ENCODE data around the gene FGF10. TPM values are rescaled to one million over a fixed set of nuclear protein-coding genes. Genes with fewer than 3 reads are reported as not detected.
A peak's percentile ranks its signal among the peaks of the same experiment; 100 is the strongest.

FGF10 gene
- total and polyA plus RNA-seq, 12 donors = 0.18 to 2.8 (median 1.1) TPM

GRCh38 chr5:44401611-44402010 lies 12.4 kb upstream of the FGF10 start:
- WGBS, 4 donors = 66 to 87% (median 77%) methylated on average over 3 to 4 of the region's 4 CpGs
- H3K4me3 ChIP-seq = no peak overlapping the region
- no peak for DNase-seq
- no peaks in the 10 kb centered on the region for H3K9me3 ChIP-seq (replicated peaks in 1 of 3)
- intact Hi-C loops (cut with DNase I) = no loop called here
- no peak overlapping the region for H3K27ac ChIP-seq
- no peak for TF ChIP-seq POLR2A (IDR thresholded peaks at IDR 0.05)
- no peak for TF ChIP-seq CTCF (IDR thresholded peaks at IDR 0.05)
- no peaks in the 10 kb centered on the region for H3K27me3 ChIP-seq
- no peaks in the 10 kb centered on the region for H3K36me3 ChIP-seq (replicated peaks in 1 of 2)
- H3K4me1 ChIP-seq (replicated peaks in 1 of 2) = no peaks in the 10 kb centered on the region

GRCh38 chr5:44398382-44398781 lies 9.2 kb upstream of the FGF10 start:
- intact Hi-C loops (cut with DNase I) = no loop called here
- Histone ChIP-seq H3K4me3 (no peak overlapping the region), H3K9me3 (replicated peaks in 1 of 3) (no peaks in the 10 kb centered on the region)

GRCh38 chr5:44396312-44396711 lies 7.1 kb upstream of the FGF10 start:
- Histone ChIP-seq H3K4me3 (no peak overlapping the region), H3K9me3 (replicated peaks in 1 of 3) (no peaks in the 10 kb centered on the region), H3K27me3 (no peaks in the 10 kb centered on the region), H3K27ac (no peak overlapping the region), H3K36me3 (replicated peaks in 1 of 2) (no peaks in the 10 kb centered on the region), H3K4me1 (replicated peaks in 1 of 2) (no peaks in the 10 kb centered on the region)
- intact Hi-C loops (cut with DNase I) = no loop called here
- 62 to 72% (median 68%) methylated on average over 3 of the region's 3 CpGs for WGBS, 4 donors
- DNase-seq = no peak
- TF ChIP-seq POLR2A (IDR thresholded peaks at IDR 0.05) (no peak), CTCF (IDR thresholded peaks at IDR 0.05) (no peak)

More at GRCh38 chr5:44398382-44398781, 9.2 kb upstream of the FGF10 start:
- DNase-seq = no peak
- Histone ChIP-seq H3K36me3 (replicated peaks in 1 of 2) (no peaks in the 10 kb centered on the region), H3K4me1 (replicated peaks in 1 of 2) (no peaks in the 10 kb centered on the region), H3K27me3 (no peaks in the 10 kb centered on the region), H3K27ac (no peak overlapping the region)
- no peak for TF ChIP-seq POLR2A (IDR thresholded peaks at IDR 0.05)
- no peak for TF ChIP-seq CTCF (IDR thresholded peaks at IDR 0.05)

- TF ChIP-seq CTCF (IDR thresholded peaks at IDR 0.05) (no peak), POLR2A (IDR thresholded peaks at IDR 0.05) (no peak)
- H3K27me3 ChIP-seq = peaks cover 9% of the 10 kb centered on the region
- no peaks in the 10 kb centered on the region for H3K36me3 ChIP-seq (replicated peaks in 1 of 2)
- H3K9me3 ChIP-seq (replicated peaks in 1 of 3) = no peaks in the 10 kb centered on the region
- H3K4me3 ChIP-seq = peak overlapping the region in 1 of 4 donors; percentile 49
- DNase-seq = no peak
- 51 to 64% (median 56%) methylated on average over 2 of the region's 2 CpGs for WGBS, 4 donors
- no peak overlapping the region for H3K27ac ChIP-seq
- peaks cover 7 to 11% of the 10 kb centered on the region in 2 donors for H3K4me1 ChIP-seq (replicated peaks in 1 of 2)
- intact Hi-C loops (cut with DNase I) = no loop called here
Measured at GRCh38 chr5:44390351-44390750, 1.1 kb upstream of the FGF10 start.
